Measurements from ENCODE around the gene GALNT2. TPM values are rescaled to one million over a fixed set of nuclear protein-coding genes. Genes with fewer than 3 reads are reported as not detected.

The GALNT2 gene
- polyA plus RNA-seq, 1 of the 3 experiments (the other 2 are of a cell fraction) = 118 TPM

GRCh38 chr1:230044729-230045128, 22.3 kb upstream of the GALNT2 start:
- WGBS (ENCODE audit: low lambda C conversion rate) = 72% methylated on average over 7 of the region's 7 CpGs
- Histone ChIP-seq H2AFZ (ENCODE audit: low read depth) (no peak overlapping the region), H3K9me2 (no peaks in the 10 kb centered on the region), H3K27me3 (ENCODE audit: insufficient read depth) (peaks cover 7% of the 10 kb centered on the region; the same call in 1 of the 2 replicates), H3F3A (replicated peaks; ENCODE audit: insufficient read depth) (no peaks in the 10 kb centered on the region), H3K9ac (no peak overlapping the region), H3K36me3 (replicated peaks in 1 of 2; ENCODE audit: control insufficient read depth in 1 of 2, insufficient read depth in 2 of 2, low read length in 1 of 2) (no peaks in the 10 kb centered on the region), H3K4me3 (ENCODE audit: low read depth in 2 of 2, low read length in 1 of 2) (no peak overlapping the region), H4K20me1 (ENCODE audit: insufficient read depth) (no peaks in the 10 kb centered on the region), H3K79me2 (ENCODE audit: insufficient read depth) (no peaks in the 10 kb centered on the region), H3K9me3 (no peaks in the 10 kb centered on the region), H3K27ac (ENCODE audit: low read depth in 2 of 2, low read length in 1 of 2) (no peak overlapping the region), H3K4me1 (ENCODE audit: control insufficient read depth in 1 of 2, insufficient read depth in 2 of 2, low read depth in 1 of 2, low read length in 1 of 2) (no peaks in the 10 kb centered on the region; a peak in 1 of 4 replicates), H3K4me2 (no peak overlapping the region)
- CTCF ChIA-PET = no interaction called here
- POLR2A ChIA-PET = no interaction called here
- no peak for DNase-seq
- TF ChIP-seq SMC3 (IDR thresholded peaks at IDR 0.05; ENCODE audit: low read depth, low read length) = no peak
- no peak for TF ChIP-seq IRF3 (IDR thresholded peaks at IDR 0.05; ENCODE audit: low read depth, low read length)
- TF ChIP-seq TEAD4 (IDR thresholded peaks at IDR 0.05; ENCODE audit: borderline replicate concordance, insufficient read depth) = no peak
- no peak for TF ChIP-seq ZBTB33 (IDR thresholded peaks at IDR 0.05; ENCODE audit: borderline replicate concordance, low read depth)
- TF ChIP-seq TAF1 (IDR thresholded peaks at IDR 0.05; ENCODE audit: borderline replicate concordance, low read depth, low read length) = no peak
- no peak for TF ChIP-seq MAX (IDR thresholded peaks at IDR 0.05; ENCODE audit: low read depth)
- TF ChIP-seq RXRA (IDR thresholded peaks at IDR 0.05; ENCODE audit: borderline replicate concordance, low read depth) = no peak
- TF ChIP-seq RCOR1 (IDR thresholded peaks at IDR 0.05; ENCODE audit: low read length) = no peak

GRCh38 chr1:230047114-230047865, 19.7 kb upstream of the GALNT2 start:
- H3K9ac ChIP-seq = no peak overlapping the region
- WGBS (ENCODE audit: low lambda C conversion rate) = 61% methylated on average over 10 of the region's 10 CpGs
- no peaks in the 10 kb centered on the region for H3F3A ChIP-seq (replicated peaks; ENCODE audit: insufficient read depth)
- no peak overlapping the region for H3K4me2 ChIP-seq
- H3K27me3 ChIP-seq (ENCODE audit: insufficient read depth) = peaks cover 7% of the 10 kb centered on the region; the same call in 1 of the 2 replicates
- no peaks in the 10 kb centered on the region; a peak in 1 of 4 replicates for H3K4me1 ChIP-seq (ENCODE audit: control insufficient read depth in 1 of 2, insufficient read depth in 2 of 2, low read depth in 1 of 2, low read length in 1 of 2)
- POLR2A ChIA-PET = no interaction called here
- no peak for DNase-seq
- CTCF ChIA-PET = no interaction called here
- H3K9me2 ChIP-seq = no peaks in the 10 kb centered on the region
- no peaks in the 10 kb centered on the region for H4K20me1 ChIP-seq (ENCODE audit: insufficient read depth)
- no peak overlapping the region for H3K4me3 ChIP-seq (ENCODE audit: low read depth in 2 of 2, low read length in 1 of 2)
- H3K9me3 ChIP-seq = no peaks in the 10 kb centered on the region
- no peak overlapping the region for H3K27ac ChIP-seq (ENCODE audit: low read depth in 2 of 2, low read length in 1 of 2)
- H2AFZ ChIP-seq (ENCODE audit: low read depth) = no peak overlapping the region
- H3K36me3 ChIP-seq (replicated peaks in 1 of 2; ENCODE audit: control insufficient read depth in 1 of 2, insufficient read depth in 2 of 2, low read length in 1 of 2) = no peaks in the 10 kb centered on the region
- no peaks in the 10 kb centered on the region for H3K79me2 ChIP-seq (ENCODE audit: insufficient read depth)
- TF ChIP-seq TCF12 (IDR thresholded peaks at IDR 0.05) (no peak), MAX (IDR thresholded peaks at IDR 0.05; ENCODE audit: low read depth) (no peak), TAF1 (IDR thresholded peaks at IDR 0.05; ENCODE audit: borderline replicate concordance, low read depth, low read length) (no peak), USF1 (IDR thresholded peaks at IDR 0.05; ENCODE audit: borderline replicate concordance, low read depth) (no peak), CTCF (IDR thresholded peaks at IDR 0.05) (no peak), GABPA (IDR thresholded peaks at IDR 0.05; ENCODE audit: low read depth) (no peak), SIN3A (IDR thresholded peaks at IDR 0.05; ENCODE audit: borderline replicate concordance, low read depth, low read length) (no peak), NFIC (IDR thresholded peaks at IDR 0.05; ENCODE audit: borderline replicate concordance) (no peak), TEAD4 (IDR thresholded peaks at IDR 0.05; ENCODE audit: borderline replicate concordance, insufficient read depth) (no peak), PBX3 (IDR thresholded peaks at IDR 0.05) (no peak), ZBTB33 (IDR thresholded peaks at IDR 0.05; ENCODE audit: borderline replicate concordance, low read depth) (no peak)
